Epithelial cell of esophagus (primary cell): ENCODE data around the gene JPT2.
A peak's percentile ranks its signal among the peaks of the same experiment; 100 is the strongest.
"Not testable (repeated sequence)": the region's sequence is repeated elsewhere in the genome, so short reads cannot be mapped to it uniquely, and the experiment has no call there.

ENCODE experiments used
- DNase-seq: peaks from one replicate; pipeline ENCODE4 v3.0.0; 2010; ENCODE audit warnings: low read depth
- H3K4me3 ChIP-seq: 2 replicates; pipeline ENCODE4 v1.5.1; 2011; ENCODE audit warnings: mild to moderate bottlenecking, low read length, control low read depth
- TF ChIP-seq, protein P1 (sequence below): IDR thresholded peaks from 2 replicates; pipeline ENCODE4 v1.5.1; 2011; ENCODE audit warnings: low read depth, mild to moderate bottlenecking, low read length, control low read depth, inconsistent platforms; ENCODE audit not compliant: insufficient read depth; ENCODE audit errors: missing control alignments

JPT2 gene

GRCh38 chr16:1691276-1691675 is 13.2 kb downstream of the JPT2 start:
- peak; percentile 81 for DNase-seq
- H3K4me3 ChIP-seq, result no peak overlapping the region
- TF ChIP-seq, protein P1, sequence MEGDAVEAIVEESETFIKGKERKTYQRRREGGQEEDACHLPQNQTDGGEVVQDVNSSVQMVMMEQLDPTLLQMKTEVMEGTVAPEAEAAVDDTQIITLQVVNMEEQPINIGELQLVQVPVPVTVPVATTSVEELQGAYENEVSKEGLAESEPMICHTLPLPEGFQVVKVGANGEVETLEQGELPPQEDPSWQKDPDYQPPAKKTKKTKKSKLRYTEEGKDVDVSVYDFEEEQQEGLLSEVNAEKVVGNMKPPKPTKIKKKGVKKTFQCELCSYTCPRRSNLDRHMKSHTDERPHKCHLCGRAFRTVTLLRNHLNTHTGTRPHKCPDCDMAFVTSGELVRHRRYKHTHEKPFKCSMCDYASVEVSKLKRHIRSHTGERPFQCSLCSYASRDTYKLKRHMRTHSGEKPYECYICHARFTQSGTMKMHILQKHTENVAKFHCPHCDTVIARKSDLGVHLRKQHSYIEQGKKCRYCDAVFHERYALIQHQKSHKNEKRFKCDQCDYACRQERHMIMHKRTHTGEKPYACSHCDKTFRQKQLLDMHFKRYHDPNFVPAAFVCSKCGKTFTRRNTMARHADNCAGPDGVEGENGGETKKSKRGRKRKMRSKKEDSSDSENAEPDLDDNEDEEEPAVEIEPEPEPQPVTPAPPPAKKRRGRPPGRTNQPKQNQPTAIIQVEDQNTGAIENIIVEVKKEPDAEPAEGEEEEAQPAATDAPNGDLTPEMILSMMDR, result peak; percentile 43

GRCh38 chr16:1691956-1692355 is 13.9 kb downstream of the JPT2 start:
- peak; percentile 94 for DNase-seq
- no peak overlapping the region for H3K4me3 ChIP-seq
- TF ChIP-seq, protein P1, result no peak

DNA sequence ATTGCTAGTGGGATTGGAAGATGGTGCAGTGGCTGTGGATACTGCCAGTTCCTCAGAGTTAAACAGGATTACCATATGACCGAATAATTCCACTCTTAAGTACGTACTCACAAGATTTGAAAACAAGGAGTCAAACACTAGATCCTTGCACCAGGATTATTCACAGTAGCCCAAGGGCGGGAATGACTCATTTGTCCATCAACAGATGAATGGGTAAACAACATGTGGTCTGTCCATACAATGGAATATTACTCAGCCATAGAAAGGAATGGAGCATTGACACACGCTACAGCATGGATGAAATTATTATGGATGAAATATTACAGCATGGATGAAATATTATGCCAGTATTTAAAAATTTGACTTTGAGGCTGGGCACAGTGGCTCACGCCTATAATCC is 18.8 kb downstream of the JPT2 start:
- peak; percentile 95 for DNase-seq
- TF ChIP-seq, protein P1, result no peak
- H3K4me3 ChIP-seq, result no peak overlapping the region

DNA sequence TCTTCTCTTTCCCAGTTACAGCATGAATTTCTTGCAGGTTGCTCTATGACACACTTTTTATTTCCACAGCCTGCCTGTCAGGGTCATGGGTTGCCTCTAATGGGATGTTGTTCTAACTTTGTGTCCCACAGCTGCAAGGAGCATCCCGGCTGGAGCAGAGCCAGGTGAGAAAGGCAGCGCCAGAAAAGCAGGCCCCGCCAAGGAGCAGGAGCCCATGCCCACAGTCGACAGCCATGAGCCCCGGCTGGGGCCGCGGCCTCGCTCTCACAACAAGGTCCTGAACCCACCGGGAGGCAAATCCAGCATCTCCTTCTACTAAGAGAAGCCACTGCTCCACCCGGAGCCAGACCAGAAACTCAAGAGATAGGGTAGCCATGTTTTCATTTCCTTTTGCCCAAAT is 20.6 kb downstream of the JPT2 start:
- DNase-seq, result no peak
- TF ChIP-seq, protein P1, result no peak
- no peak overlapping the region for H3K4me3 ChIP-seq

DNA sequence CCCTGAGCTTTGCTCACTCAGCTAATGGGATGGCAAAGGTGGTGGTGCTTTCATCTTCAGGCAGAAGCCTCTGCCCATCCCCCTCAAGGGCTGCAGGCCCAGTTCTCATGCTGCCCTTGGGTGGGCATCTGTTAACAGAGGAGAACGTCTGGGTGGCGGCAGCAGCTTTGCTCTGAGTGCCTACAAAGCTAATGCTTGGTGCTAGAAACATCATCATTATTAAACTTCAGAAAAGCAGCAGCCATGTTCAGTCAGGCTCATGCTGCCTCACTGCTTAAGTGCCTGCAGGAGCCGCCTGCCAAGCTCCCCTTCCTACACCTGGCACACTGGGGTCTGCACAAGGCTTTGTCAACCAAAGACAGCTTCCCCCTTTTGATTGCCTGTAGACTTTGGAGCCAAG is 22.2 kb downstream of the JPT2 start:
- TF ChIP-seq, protein P1, result no peak

DNA sequence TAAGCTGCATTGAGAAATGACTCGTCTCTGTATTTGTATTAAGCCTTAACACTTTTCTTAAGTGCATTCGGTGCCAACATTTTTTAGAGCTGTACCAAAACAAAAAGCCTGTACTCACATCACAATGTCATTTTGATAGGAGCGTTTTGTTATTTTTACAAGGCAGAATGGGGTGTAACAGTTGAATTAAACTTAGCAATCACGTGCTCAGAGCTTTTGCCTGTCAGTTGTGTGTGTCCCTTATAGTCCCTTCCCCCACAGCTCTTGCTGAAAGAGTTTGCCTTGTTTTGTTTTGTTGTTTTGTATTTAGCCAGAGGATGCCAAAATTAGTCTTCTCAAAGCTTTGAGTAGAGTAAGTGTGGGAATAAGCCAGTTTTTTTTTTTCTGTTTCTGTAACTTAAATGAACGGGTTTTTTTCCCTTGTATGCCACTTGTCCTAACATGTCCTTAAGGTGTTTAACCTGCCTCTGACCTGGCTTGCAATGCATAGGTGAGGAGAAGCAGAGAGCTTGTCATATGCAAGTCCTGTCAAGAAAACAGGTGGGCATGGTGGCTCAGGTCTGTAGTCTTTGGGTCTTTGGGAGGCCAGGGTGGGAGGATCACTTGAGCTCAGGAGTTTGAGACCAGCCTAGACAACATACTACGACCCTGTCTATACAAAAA is 23.3 kb downstream of the JPT2 start:
- DNase-seq, result peak; percentile 75
- TF ChIP-seq, protein P1, result no peak
- no peak overlapping the region for H3K4me3 ChIP-seq

More for the DNA sequence above, 22.2 kb downstream of the JPT2 start:
- no peak overlapping the region for H3K4me3 ChIP-seq
- DNase-seq, result no peak

- peak overlapping the region; percentile 75 for H3K4me3 ChIP-seq
- DNase-seq, result not testable (repeated sequence)
These were observed 27.2 kb downstream of the JPT2 start for GRCh38 chr16:1705324-1705687.
